ENCODE results near the gene SIKE1. TPM values are rescaled to one million over a fixed set of nuclear protein-coding genes. Genes with fewer than 3 reads are reported as not detected.

The SIKE1 gene
- total RNA-seq, 3 donors from 2014 or later, result 34.5 to 35.5 (median 34.7) TPM

DNA sequence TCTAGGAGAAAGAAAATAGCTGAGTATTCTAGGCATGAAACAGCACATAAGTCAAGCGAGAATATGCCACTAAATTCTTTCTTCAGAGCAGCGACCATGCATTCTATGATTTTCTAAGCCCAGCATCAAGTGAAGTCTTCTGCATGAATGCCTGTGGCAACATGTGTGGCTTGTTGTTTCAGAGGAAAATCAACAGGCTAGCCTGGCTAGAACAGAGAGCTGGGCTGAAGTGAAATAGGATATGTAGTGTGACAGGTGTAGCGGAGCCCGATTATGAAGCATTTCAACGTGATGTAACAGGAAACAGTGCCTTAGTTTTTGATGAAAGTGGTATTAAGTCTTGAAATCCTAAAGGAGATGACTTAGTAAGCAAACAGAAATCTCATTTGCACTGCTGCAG lies 29.7 kb downstream of the SIKE1 start:
- Histone ChIP-seq H3K36me3 (ENCODE audit: low read depth) (no peaks in the 10 kb centered on the region), H3K4me1 (ENCODE audit: low read depth) (peaks cover 45% of the 10 kb centered on the region), H3K9me3 (no peaks in the 10 kb centered on the region), H3K4me3 (no peak overlapping the region)
- DNase-seq (no peak), ATAC-seq (no peak)
- TF ChIP-seq, protein P1, sequence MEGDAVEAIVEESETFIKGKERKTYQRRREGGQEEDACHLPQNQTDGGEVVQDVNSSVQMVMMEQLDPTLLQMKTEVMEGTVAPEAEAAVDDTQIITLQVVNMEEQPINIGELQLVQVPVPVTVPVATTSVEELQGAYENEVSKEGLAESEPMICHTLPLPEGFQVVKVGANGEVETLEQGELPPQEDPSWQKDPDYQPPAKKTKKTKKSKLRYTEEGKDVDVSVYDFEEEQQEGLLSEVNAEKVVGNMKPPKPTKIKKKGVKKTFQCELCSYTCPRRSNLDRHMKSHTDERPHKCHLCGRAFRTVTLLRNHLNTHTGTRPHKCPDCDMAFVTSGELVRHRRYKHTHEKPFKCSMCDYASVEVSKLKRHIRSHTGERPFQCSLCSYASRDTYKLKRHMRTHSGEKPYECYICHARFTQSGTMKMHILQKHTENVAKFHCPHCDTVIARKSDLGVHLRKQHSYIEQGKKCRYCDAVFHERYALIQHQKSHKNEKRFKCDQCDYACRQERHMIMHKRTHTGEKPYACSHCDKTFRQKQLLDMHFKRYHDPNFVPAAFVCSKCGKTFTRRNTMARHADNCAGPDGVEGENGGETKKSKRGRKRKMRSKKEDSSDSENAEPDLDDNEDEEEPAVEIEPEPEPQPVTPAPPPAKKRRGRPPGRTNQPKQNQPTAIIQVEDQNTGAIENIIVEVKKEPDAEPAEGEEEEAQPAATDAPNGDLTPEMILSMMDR (IDR thresholded peaks at IDR 0.05), result no peak
- intact Hi-C loops (cut with DNase I, micrococcal nuclease), result no loop called here

DNA sequence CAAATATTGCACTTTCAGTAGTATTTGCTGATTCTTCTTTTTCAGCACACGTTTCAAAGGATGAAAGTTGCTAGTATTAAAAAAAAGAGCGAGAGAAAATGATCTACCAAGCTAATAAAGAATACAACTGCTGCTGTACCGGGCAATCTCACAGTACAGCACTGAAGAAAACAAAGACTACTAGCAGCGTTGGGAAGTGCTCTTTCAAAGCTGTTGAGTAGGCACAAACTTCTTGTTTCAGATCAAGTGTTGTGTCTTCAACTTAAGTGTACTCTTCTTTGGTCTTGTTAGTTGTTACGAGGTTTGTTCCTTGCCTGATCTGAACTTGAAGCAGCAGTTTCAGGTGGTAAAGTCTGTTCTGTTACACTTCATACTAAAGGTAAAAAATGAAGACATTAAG lies 30.6 kb downstream of the SIKE1 start:
- H3K36me3 ChIP-seq (ENCODE audit: low read depth), result no peaks in the 10 kb centered on the region
- no peak for DNase-seq
- peaks cover 35% of the 10 kb centered on the region for H3K4me1 ChIP-seq (ENCODE audit: low read depth)
- no peaks in the 10 kb centered on the region for H3K9me3 ChIP-seq
- intact Hi-C loops (cut with DNase I, micrococcal nuclease), result no loop called here
- H3K4me3 ChIP-seq, result no peak overlapping the region
- TF ChIP-seq, protein P1 (IDR thresholded peaks at IDR 0.05), result no peak
- no peak for ATAC-seq

DNA sequence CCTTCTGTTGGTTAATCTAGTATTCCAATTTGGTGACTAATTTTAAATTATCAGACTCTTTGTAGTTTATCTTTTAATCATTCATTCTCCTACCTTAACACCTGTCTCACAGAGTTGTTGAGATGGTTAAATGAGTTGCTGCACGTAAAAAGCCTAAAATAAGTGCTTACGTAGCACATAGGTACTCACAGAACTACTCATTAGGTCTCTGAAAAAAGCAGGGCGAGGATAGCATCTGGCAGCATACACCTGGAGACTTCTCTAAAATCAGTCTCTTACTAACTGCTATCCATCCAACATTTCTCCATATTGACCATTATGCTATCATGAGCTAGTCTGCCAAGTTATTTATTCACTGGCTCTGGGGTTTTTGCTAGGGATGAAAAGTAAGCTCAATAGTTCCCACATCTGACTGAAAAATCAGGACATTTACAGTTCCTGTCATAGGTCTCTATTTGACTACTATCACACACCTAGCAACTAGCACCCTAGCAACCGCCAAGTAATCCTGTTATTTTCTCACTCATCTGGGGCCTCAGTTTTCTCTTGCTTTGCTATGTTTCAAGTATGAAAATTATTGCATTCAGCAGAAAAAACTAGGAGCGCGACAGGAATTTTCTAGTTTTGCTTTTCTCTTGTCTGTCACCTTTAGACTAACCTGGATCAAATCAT lies 33.9 kb downstream of the SIKE1 start:
- Histone ChIP-seq H3K4me1 (ENCODE audit: low read depth) (peaks cover 7% of the 10 kb centered on the region), H3K4me3 (no peak overlapping the region), H3K36me3 (ENCODE audit: low read depth) (no peaks in the 10 kb centered on the region), H3K9me3 (no peaks in the 10 kb centered on the region)
- intact Hi-C loops (cut with DNase I, micrococcal nuclease), result no loop called here
- no peak for DNase-seq
- ATAC-seq, result no peak
- TF ChIP-seq, protein P1 (IDR thresholded peaks at IDR 0.05), result no peak

DNA sequence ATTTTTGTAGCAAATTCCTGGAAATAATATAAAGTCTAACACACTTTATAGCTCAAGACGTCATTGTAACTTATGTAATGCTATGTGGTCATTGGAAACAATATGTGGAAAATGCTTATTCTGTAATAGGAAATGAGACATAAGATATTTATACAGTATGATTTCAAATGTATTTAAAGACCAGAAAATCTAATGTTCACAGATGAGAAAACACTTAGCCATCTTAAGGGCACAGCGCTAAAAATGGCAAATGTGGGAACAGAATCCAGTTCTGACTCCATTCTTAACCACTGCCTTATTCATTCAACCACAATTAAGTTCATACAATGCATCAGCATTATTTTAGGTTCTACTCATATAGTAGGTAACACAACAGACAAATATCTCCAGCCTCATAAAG lies 35.2 kb downstream of the SIKE1 start:
- no peaks in the 10 kb centered on the region for H3K9me3 ChIP-seq
- DNase-seq (no peak), ATAC-seq (no peak)
- no peak overlapping the region for H3K4me3 ChIP-seq
- intact Hi-C loops (cut with DNase I, micrococcal nuclease), result no loop called here
- no peaks in the 10 kb centered on the region for H3K36me3 ChIP-seq (ENCODE audit: low read depth)
- no peaks in the 10 kb centered on the region for H3K4me1 ChIP-seq (ENCODE audit: low read depth)
- TF ChIP-seq, protein P1 (IDR thresholded peaks at IDR 0.05), result no peak

DNA sequence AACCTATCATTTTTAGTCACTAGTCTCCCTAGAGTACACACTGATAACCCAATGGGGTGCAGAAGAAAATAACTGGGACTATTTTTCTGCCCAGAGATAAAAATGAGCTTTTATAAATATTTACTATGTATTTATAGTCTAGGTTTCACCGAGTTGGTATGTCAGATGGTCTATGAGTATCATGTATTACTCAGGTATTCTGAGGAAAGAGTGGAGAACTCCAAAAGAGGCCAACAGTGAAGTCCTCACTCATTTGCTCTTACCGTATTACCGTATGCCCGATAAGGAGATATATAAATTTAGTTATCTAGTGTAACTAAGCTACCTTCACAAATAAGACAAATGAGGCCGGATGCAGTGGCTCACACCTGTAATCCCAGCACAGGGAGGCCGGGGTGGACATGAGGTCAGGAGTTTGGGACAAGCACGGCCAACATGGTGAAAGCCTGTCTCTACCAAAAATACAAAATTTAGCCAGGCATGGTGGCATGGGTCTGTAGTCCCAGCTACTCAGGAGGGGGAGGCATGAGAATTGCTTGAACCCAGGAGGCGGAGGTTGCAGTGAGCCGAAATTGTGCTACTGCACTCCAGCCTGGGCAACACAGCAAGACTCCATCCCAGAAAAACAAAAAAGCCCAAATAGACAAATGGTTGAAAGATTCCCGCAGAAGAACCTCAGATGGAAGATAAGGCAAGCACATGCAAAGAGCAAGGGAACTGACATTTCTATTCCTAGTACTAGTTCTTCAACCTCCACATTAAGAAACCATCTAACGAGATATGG lies 38.3 kb downstream of the SIKE1 start:
- DNase-seq, result no peak
- Histone ChIP-seq H3K9me3 (no peaks in the 10 kb centered on the region), H3K4me1 (ENCODE audit: low read depth) (no peaks in the 10 kb centered on the region), H3K36me3 (ENCODE audit: low read depth) (no peaks in the 10 kb centered on the region), H3K4me3 (no peak overlapping the region)
- no peak for ATAC-seq
- intact Hi-C loops (cut with DNase I, micrococcal nuclease), result no loop called here
- TF ChIP-seq, protein P1 (IDR thresholded peaks at IDR 0.05), result no peak

Data from mucosa of descending colon (tissue), 3 donors.